GM23338 (cell line): ENCODE results near the gene S100A7. TPM values are rescaled to one million over a fixed set of nuclear protein-coding genes. Genes with fewer than 3 reads are reported as not detected.

ENCODE experiments used
- EZH2 ChIP-seq: fragments of 200-600 bp; sonication (generic); IDR thresholded peaks from one replicate; pipeline ENCODE4 v1.8.0; 2017; ENCODE audit warnings: antibody characterized with exemption, mild to moderate bottlenecking, low read depth; ENCODE audit not compliant: unreplicated experiment
- JUNB ChIP-seq: IDR thresholded peaks from one replicate; pipeline ENCODE4 v1.6.1; 2016; ENCODE audit warnings: antibody characterized with exemption; ENCODE audit not compliant: unreplicated experiment
- STAT1 ChIP-seq: IDR thresholded peaks from one replicate; pipeline ENCODE4 v1.6.1; 2016; ENCODE audit warnings: antibody characterized with exemption; ENCODE audit not compliant: unreplicated experiment
- ZNF331 ChIP-seq: fragments of 250-450 bp; sonication (Bioruptor Pico); IDR thresholded peaks from 2 replicates; pipeline ENCODE4 v1.5.0; 2020; ENCODE audit warnings: low read depth, mild to moderate bottlenecking, moderate library complexity
- polyA plus RNA-seq: library from polyadenylated mRNA; unstranded; fragments of >200 nt; fragmentation: Nextera tagmentation; extraction: Ambion mirVana; gene quantifications from 2 replicates; pipeline ENCODE4 v1.2.1, GENCODE V29; 2016
- total RNA-seq: library from RNA; depleted of rRNA; stranded (reverse); fragments of >200 nt; shearing (Covaris generic); gene quantifications from 2 replicates; pipeline ENCODE4 v1.2.3, GENCODE V29; 2014
- TF ChIP-seq, protein P1 (sequence below): fragments of 250-450 bp; sonication (Bioruptor Pico); IDR thresholded peaks from 2 replicates; pipeline ENCODE4 v1.5.0; 2020; ENCODE audit warnings: mild to moderate bottlenecking, moderate library complexity
- TF ChIP-seq, protein P2 (sequence below): IDR thresholded peaks from 2 replicates; pipeline ENCODE4 v1.6.1; 2016; ENCODE audit warnings: antibody characterized with exemption
- TF ChIP-seq, protein P3 (sequence below): IDR thresholded peaks from one replicate; pipeline ENCODE4 v1.6.1; 2018; ENCODE audit warnings: antibody characterized with exemption; ENCODE audit not compliant: unreplicated experiment

S100A7 gene
- total and polyA plus RNA-seq, 2 experiments from 2014 or later: not detected

DNA sequence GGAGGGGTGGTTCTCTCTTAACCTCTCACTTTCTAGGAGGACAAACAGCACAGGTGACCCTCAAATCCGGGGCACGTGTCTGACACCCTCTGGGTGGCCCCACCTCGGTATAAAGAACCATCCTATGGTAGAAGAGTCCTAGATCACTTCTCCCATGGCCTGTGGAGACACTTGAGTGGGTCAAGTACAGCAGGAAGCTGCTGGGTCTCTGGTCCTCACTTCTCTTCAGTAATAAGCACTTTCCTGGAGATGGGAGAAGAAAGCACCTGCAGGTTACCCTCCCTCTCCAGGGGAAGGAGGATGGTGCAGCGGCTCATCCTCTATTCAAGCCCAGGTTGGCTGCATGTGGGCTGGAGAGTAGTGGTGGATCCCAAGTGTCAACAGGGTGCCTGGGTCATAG lies 17.0 kb downstream of the S100A7 start (continued):
- TF ChIP-seq, protein P1, sequence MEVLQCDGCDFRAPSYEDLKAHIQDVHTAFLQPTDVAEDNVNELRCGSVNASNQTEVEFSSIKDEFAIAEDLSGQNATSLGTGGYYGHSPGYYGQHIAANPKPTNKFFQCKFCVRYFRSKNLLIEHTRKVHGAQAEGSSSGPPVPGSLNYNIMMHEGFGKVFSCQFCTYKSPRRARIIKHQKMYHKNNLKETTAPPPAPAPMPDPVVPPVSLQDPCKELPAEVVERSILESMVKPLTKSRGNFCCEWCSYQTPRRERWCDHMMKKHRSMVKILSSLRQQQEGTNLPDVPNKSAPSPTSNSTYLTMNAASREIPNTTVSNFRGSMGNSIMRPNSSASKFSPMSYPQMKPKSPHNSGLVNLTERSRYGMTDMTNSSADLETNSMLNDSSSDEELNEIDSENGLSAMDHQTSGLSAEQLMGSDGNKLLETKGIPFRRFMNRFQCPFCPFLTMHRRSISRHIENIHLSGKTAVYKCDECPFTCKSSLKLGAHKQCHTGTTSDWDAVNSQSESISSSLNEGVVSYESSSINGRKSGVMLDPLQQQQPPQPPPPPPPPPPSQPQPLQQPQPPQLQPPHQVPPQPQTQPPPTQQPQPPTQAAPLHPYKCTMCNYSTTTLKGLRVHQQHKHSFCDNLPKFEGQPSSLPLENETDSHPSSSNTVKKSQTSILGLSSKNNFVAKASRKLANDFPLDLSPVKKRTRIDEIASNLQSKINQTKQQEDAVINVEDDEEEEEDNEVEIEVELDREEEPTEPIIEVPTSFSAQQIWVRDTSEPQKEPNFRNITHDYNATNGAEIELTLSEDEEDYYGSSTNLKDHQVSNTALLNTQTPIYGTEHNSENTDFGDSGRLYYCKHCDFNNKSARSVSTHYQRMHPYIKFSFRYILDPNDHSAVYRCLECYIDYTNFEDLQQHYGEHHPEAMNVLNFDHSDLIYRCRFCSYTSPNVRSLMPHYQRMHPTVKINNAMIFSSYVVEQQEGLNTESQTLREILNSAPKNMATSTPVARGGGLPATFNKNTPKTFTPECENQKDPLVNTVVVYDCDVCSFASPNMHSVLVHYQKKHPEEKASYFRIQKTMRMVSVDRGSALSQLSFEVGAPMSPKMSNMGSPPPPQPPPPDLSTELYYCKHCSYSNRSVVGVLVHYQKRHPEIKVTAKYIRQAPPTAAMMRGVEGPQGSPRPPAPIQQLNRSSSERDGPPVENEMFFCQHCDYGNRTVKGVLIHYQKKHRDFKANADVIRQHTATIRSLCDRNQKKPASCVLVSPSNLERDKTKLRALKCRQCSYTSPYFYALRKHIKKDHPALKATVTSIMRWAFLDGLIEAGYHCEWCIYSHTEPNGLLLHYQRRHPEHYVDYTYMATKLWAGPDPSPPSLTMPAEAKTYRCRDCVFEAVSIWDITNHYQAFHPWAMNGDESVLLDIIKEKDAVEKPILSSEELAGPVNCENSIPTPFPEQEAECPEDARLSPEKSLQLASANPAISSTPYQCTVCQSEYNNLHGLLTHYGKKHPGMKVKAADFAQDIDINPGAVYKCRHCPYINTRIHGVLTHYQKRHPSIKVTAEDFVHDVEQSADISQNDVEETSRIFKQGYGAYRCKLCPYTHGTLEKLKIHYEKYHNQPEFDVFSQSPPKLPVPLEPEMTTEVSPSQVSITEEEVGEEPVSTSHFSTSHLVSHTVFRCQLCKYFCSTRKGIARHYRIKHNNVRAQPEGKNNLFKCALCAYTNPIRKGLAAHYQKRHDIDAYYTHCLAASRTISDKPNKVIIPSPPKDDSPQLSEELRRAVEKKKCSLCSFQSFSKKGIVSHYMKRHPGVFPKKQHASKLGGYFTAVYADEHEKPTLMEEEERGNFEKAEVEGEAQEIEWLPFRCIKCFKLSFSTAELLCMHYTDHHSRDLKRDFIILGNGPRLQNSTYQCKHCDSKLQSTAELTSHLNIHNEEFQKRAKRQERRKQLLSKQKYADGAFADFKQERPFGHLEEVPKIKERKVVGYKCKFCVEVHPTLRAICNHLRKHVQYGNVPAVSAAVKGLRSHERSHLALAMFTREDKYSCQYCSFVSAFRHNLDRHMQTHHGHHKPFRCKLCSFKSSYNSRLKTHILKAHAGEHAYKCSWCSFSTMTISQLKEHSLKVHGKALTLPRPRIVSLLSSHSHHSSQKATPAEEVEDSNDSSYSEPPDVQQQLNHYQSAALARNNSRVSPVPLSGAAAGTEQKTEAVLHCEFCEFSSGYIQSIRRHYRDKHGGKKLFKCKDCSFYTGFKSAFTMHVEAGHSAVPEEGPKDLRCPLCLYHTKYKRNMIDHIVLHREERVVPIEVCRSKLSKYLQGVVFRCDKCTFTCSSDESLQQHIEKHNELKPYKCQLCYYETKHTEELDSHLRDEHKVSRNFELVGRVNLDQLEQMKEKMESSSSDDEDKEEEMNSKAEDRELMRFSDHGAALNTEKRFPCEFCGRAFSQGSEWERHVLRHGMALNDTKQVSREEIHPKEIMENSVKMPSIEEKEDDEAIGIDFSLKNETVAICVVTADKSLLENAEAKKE: no peak
- TF ChIP-seq, protein P2, sequence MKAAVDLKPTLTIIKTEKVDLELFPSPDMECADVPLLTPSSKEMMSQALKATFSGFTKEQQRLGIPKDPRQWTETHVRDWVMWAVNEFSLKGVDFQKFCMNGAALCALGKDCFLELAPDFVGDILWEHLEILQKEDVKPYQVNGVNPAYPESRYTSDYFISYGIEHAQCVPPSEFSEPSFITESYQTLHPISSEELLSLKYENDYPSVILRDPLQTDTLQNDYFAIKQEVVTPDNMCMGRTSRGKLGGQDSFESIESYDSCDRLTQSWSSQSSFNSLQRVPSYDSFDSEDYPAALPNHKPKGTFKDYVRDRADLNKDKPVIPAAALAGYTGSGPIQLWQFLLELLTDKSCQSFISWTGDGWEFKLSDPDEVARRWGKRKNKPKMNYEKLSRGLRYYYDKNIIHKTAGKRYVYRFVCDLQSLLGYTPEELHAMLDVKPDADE: no peak
- no peak for TF ChIP-seq STAT1
- TF ChIP-seq, protein P3, sequence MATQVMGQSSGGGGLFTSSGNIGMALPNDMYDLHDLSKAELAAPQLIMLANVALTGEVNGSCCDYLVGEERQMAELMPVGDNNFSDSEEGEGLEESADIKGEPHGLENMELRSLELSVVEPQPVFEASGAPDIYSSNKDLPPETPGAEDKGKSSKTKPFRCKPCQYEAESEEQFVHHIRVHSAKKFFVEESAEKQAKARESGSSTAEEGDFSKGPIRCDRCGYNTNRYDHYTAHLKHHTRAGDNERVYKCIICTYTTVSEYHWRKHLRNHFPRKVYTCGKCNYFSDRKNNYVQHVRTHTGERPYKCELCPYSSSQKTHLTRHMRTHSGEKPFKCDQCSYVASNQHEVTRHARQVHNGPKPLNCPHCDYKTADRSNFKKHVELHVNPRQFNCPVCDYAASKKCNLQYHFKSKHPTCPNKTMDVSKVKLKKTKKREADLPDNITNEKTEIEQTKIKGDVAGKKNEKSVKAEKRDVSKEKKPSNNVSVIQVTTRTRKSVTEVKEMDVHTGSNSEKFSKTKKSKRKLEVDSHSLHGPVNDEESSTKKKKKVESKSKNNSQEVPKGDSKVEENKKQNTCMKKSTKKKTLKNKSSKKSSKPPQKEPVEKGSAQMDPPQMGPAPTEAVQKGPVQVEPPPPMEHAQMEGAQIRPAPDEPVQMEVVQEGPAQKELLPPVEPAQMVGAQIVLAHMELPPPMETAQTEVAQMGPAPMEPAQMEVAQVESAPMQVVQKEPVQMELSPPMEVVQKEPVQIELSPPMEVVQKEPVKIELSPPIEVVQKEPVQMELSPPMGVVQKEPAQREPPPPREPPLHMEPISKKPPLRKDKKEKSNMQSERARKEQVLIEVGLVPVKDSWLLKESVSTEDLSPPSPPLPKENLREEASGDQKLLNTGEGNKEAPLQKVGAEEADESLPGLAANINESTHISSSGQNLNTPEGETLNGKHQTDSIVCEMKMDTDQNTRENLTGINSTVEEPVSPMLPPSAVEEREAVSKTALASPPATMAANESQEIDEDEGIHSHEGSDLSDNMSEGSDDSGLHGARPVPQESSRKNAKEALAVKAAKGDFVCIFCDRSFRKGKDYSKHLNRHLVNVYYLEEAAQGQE: no peak
- no peak for TF ChIP-seq JUNB
- no peak for TF ChIP-seq EZH2
- TF ChIP-seq ZNF331 (CRISPR knock-in tag): no peak
